Ovary (tissue), 3 donors: ENCODE data around the gene LENG9.

ENCODE experiments used
- EP300 ChIP-seq: sonication (generic); formaldehyde crosslinking; IDR thresholded peaks from one replicate; pipeline ENCODE4 v1.6.1; 2017; ENCODE audit warnings: antibody characterized with exemption
- POLR2A ChIP-seq: fragments of 450-650 bp; IDR thresholded peaks from one replicate; pipeline ENCODE4 v1.6.1; 2017; ENCODE audit warnings: antibody characterized with exemption, mild to moderate bottlenecking, moderate library complexity
- TF ChIP-seq, protein P1 (sequence below), 3 donors: fragments of 450-650 bp in 2 of 3; fragments of 200-600 bp in 1 of 3; IDR thresholded peaks; one replicate each; pipeline versions ENCODE4 v1.5.1 to v1.8.0; 2016 to 2022; ENCODE audit warnings: antibody characterized with exemption in 3 of 3, mild to moderate bottlenecking in 1 of 3
- donor health status: DM: no; HTN: no; CAD: no.

DNA sequence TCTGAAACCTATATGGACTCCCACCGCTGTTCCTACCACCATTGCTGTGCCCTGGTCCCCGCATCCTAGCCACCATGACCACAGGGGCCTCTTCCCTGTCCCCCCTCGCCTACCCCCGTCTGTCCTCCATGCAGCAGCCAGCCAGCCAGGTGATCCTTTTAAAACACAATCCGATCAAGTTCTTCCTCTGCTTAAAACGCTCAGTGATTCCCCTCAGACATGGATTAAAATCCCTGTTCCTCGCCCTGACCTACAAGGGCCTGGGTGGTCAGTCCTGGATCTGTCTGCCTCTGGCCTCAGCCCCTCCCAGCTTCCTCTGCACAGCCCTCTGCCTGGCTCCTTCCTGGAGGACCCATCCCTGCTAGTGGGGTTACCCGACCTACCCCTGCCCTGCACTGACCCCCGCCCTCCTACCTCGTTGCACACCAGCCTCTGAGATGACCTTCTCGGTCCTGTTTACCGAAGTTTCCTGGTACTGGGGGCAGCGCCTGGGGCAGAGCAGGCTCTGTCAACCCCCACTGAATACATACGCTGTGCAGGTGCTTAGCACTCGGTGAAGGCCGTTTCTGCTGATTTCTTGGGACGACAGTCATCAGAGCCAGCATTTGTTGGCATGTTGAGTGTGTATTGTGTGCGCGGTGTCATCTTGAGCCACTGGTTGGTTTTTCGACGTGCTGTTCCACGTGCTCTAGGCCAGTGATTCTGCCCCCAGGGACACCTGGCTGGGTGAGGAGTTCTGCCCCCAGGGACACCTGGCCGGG is 29.3 kb downstream of the LENG9 start:
- TF ChIP-seq, protein P1, sequence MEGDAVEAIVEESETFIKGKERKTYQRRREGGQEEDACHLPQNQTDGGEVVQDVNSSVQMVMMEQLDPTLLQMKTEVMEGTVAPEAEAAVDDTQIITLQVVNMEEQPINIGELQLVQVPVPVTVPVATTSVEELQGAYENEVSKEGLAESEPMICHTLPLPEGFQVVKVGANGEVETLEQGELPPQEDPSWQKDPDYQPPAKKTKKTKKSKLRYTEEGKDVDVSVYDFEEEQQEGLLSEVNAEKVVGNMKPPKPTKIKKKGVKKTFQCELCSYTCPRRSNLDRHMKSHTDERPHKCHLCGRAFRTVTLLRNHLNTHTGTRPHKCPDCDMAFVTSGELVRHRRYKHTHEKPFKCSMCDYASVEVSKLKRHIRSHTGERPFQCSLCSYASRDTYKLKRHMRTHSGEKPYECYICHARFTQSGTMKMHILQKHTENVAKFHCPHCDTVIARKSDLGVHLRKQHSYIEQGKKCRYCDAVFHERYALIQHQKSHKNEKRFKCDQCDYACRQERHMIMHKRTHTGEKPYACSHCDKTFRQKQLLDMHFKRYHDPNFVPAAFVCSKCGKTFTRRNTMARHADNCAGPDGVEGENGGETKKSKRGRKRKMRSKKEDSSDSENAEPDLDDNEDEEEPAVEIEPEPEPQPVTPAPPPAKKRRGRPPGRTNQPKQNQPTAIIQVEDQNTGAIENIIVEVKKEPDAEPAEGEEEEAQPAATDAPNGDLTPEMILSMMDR (IDR thresholded peaks at IDR 0.05), result no peak
- TF ChIP-seq POLR2A, result no peak
- no peak for TF ChIP-seq EP300
